Measurements from ENCODE around the gene AXIN1. TPM values are rescaled to one million over a fixed set of nuclear protein-coding genes. Genes with fewer than 3 reads are reported as not detected.

The AXIN1 gene
- 10 to 100 TPM; 18.6 to 20.5 TPM for total RNA-seq

DNA sequence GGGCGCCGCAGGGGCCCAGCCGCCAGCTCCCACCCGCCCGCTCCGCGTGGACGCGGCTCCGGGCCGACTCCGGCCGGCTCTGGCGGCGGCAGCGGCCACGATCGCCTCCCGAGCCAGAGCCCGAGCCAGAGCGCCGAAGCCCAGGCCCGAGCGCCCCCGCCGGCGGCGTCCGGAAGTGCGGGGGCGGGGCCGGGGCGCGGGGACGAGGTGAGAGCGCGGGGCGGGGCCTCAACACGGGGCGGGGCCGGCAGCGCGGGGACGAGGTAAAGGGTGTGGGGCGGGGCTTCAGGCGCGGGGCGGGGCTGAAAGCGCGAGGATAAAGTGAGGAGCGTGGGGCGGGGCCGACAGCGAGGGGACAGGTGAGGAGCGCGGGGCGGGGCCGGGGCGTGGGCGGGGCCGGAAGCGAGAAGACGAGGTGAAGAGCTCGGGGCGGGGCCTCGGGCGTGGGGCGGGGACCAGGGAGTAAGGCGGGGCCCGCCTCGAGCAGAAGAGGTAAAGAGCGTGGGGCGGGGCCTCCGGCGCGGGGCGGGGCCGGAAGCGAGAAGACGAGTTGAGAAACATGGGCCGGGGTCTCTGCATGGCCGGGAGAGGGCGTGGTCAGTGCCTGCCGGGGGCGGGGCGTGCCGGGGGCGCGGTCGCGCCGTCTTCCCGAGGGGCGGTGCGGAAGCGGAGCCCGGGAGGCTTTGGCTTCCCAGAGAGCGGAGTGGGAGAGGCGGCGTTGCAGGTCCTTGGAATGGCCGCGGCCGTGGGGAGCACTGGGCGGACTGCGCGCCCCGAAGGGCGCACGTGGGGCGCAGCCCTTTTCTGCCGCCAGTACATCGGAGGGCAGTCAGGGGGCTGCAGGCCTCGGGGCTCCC is at the start of gene AXIN1:
AXIN1 (minus strand) TSS at position 177 of the 857 bp plus-strand sequence. CDS start 5,698 bp downstream, outside the sequence.
- H3K4me3 Mint-ChIP-seq: peak within 1 kb of the TSS; percentile 81
- H3K27me3 Mint-ChIP-seq: no peaks in the 10 kb centered on the region
- H3K27ac Mint-ChIP-seq: peak within 1 kb of the TSS; percentile 77
- DNase-seq: peak; percentile 100
- intact Hi-C loops (cut with micrococcal nuclease): loop anchor here (2.0 kb wide), 3 partner anchors 18 to 118 kb away; partner anchors contain the start of genes DECR2, FAM234A and MRPL28
- peaks cover 4% of the 10 kb centered on the region for H3K36me3 Mint-ChIP-seq
- no peaks in the 10 kb centered on the region for H3K9me3 Mint-ChIP-seq
- H3K4me1 Mint-ChIP-seq (ENCODE audit: low read depth): peaks cover 44% of the 10 kb centered on the region
- POLR2A ChIA-PET: interaction anchor here (1.9 kb wide), 1 partner anchor 299 kb away, joined by 4 read pairs; the partner anchor contains the start of genes POLR3K and SNRNP25
- CTCF ChIA-PET: interaction anchor here (1.8 to 2.1 kb wide), 2 partner anchors 118 to 246 kb away, joined by 4 to 9 read pairs; partner anchors contain the start of gene FAM234A

DNA sequence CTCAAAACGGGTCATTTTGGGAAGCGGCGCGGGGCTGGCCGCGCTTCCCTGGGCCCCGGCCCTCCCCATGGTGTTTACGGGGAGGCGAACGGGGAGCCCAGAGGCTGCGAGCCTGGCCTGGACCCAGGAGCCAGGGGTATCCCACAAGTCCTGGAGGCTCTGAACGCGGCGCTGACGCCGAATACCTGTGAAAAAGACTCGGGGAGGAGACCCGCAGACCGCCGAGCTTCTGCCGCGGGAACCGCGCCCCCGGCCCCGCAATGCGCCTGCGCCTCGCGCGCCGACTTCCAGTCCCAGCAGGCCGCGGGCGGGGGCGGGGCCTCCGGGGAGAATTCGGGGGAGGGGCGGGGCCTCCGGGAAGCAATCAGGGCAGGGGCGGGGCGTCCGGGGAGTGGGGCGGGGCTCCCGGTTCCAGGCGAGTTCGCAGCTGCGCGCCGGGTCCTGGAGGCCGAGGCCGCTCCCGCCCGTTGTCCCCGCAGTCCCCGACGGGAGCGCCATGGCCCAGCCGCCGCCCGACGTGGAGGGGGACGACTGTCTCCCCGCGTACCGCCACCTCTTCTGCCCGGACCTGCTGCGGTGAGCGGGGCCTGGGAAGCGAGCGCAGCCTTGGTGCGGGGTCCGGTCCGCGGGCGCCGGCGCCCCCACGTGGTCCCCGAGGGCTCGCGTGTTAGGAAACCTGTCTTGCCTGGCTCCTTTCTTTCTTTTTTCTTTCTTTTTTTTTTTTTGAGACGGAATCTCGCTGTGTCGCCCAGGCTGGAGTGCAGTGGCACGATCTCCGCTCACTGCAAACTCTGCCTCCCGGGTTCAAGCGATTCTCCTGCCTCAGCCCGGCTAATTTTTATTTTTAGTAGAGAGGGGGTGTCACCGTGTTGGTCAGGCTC is 49.2 kb upstream of the AXIN1 start, which contains the start of gene DECR2:
DECR2 (plus strand) TSS at position 418 of the 881 bp plus-strand sequence; CDS start at position 497, 79 bp downstream.
- H3K4me3 Mint-ChIP-seq: peak within 1 kb of the TSS; percentile 84
- DNase-seq: peak; percentile 99
- H3K9me3 Mint-ChIP-seq: no peaks in the 10 kb centered on the region
- intact Hi-C loops (cut with micrococcal nuclease): loop anchor here (1.0 to 2.0 kb wide), 2 partner anchors 49 to 235 kb away; partner anchors contain the start of genes AXIN1 and METTL26
- ChIA-PET CTCF (interaction anchor here (0.8 to 1.5 kb wide), 4 partner anchors 10 to 31 kb away, joined by 3 to 7 read pairs (median 4); partner anchors contain the start of genes MRPL28, PGAP6 and RAB11FIP3), POLR2A (interaction anchor here (0.6 to 1.7 kb wide), 3 partner anchors 9 to 38 kb away, joined by 3 to 7 read pairs (median 6); partner anchors contain the start of gene RAB11FIP3)
- H3K4me1 Mint-ChIP-seq (ENCODE audit: low read depth): peaks cover 18% of the 10 kb centered on the region
- H3K36me3 Mint-ChIP-seq: no peaks in the 10 kb centered on the region
- H3K27ac Mint-ChIP-seq: peak within 1 kb of the TSS; percentile 82
- no peaks in the 10 kb centered on the region for H3K27me3 Mint-ChIP-seq

DNA sequence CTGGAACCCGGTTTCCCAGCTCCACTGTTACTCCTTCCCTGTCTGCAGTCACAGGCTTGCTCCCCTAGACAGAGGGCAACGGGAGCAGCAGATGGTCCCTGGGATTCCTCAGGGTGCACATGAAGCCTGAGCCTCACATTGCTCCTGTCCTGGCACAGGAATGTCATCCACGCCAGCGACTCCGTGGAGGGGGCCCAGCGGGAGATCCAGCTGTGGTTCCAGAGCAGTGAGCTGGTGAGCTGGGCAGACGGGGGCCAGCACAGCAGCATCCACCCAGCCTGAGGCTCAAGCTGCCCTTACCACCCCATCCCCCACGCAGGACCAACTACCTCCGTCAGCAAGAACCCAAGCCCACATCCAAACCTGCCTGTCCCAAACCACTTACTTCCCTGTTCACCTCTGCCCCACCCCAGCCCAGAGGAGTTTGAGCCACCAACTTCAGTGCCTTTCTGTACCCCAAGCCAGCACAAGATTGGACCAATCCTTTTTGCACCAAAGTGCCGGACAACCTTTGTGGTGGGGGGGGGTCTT is 47.6 kb upstream of the AXIN1 start:
- intact Hi-C loops (cut with micrococcal nuclease): loop anchor here (1.0 to 2.0 kb wide), 2 partner anchors 25 to 47 kb away; partner anchors contain the start of genes AXIN1 and RAB11FIP3
- H3K36me3 Mint-ChIP-seq: no peaks in the 10 kb centered on the region
- no peaks in the 10 kb centered on the region for H3K27me3 Mint-ChIP-seq
- ChIA-PET CTCF (interaction anchor here (0.9 to 1.1 kb wide), 2 partner anchors 18 to 24 kb away, joined by 4 read pairs; partner anchors contain the start of gene PGAP6), POLR2A (interaction anchor here (1.4 kb wide), 1 partner anchor 347 kb away, joined by 3 read pairs; the partner anchor contains the start of genes POLR3K and SNRNP25)
- H3K27ac Mint-ChIP-seq: peak overlapping the region; percentile 82
- H3K4me1 Mint-ChIP-seq (ENCODE audit: low read depth): peaks cover 24% of the 10 kb centered on the region
- no peaks in the 10 kb centered on the region for H3K9me3 Mint-ChIP-seq
- no peak for DNase-seq
- H3K4me3 Mint-ChIP-seq: peak overlapping the region; percentile 84

- intact Hi-C loops (cut with micrococcal nuclease): loop anchor here (1.0 to 2.0 kb wide), 2 partner anchors 26 to 47 kb away; partner anchors contain the start of genes AXIN1 and RAB11FIP3
- POLR2A ChIA-PET: interaction anchor here (1.4 kb wide), 1 partner anchor 346 kb away, joined by 3 read pairs; the partner anchor contains the start of genes POLR3K and SNRNP25
Observed at GRCh38 chr16:399340-400019, 47.0 kb upstream of the AXIN1 start.

GRCh38 chr16:398561-399339 is 46.2 kb upstream of the AXIN1 start:
- intact Hi-C loops (cut with micrococcal nuclease): no loop called here
- Mint-ChIP-seq H3K27ac (peak overlapping the region; percentile 43), H3K9me3 (no peaks in the 10 kb centered on the region), H3K36me3 (no peaks in the 10 kb centered on the region), H3K4me3 (peak overlapping the region; percentile 57), H3K4me1 (ENCODE audit: low read depth) (peaks cover 24% of the 10 kb centered on the region), H3K27me3 (no peaks in the 10 kb centered on the region)
- CTCF ChIA-PET: no interaction called here
- DNase-seq: no peak
- POLR2A ChIA-PET: no interaction called here

More at GRCh38 chr16:399340-400019, 47.0 kb upstream of the AXIN1 start:
- Mint-ChIP-seq H3K27me3 (no peaks in the 10 kb centered on the region), H3K9me3 (no peaks in the 10 kb centered on the region), H3K4me1 (ENCODE audit: low read depth) (peaks cover 24% of the 10 kb centered on the region), H3K36me3 (no peaks in the 10 kb centered on the region), H3K4me3 (peak overlapping the region; percentile 84), H3K27ac (no peak overlapping the region)
- no peak for DNase-seq
- CTCF ChIA-PET: no interaction called here

DNA sequence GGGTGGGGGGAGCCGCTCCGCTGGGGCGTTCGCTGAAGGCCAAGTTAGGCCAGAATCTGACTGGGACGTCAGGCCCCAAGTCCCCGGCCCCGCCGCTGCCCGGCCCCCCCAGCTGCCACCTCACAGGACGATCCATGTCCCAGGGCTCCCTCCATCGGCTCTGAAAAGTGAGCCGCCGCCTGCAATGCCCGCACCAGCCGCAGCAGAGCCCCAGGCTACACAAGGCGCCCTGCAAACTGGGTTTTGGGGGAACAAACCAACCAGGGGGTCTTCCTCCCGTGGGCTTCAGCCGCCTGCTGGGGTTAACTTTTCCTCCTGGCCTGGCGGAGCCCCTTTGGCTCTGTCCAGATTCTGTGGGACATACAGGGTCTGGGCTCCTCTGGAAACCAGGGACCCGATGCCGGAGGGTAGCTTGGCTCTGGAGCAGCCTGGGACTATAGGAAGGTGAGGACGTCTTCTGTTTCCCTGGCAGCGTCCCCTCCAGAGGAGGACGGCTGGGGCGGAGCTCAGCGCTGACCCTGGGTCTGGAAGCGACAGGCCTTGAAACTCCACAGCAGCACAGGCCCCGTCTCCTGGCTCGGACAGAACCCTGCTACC is 45.3 kb upstream of the AXIN1 start:
- CTCF ChIA-PET: no interaction called here
- Mint-ChIP-seq H3K36me3 (no peaks in the 10 kb centered on the region), H3K4me1 (ENCODE audit: low read depth) (peaks cover 26% of the 10 kb centered on the region), H3K4me3 (peak overlapping the region; percentile 57), H3K9me3 (no peaks in the 10 kb centered on the region), H3K27me3 (no peaks in the 10 kb centered on the region), H3K27ac (peak overlapping the region; percentile 43)
- intact Hi-C loops (cut with micrococcal nuclease): no loop called here
- DNase-seq: peak; percentile 55
- POLR2A ChIA-PET: no interaction called here

DNA sequence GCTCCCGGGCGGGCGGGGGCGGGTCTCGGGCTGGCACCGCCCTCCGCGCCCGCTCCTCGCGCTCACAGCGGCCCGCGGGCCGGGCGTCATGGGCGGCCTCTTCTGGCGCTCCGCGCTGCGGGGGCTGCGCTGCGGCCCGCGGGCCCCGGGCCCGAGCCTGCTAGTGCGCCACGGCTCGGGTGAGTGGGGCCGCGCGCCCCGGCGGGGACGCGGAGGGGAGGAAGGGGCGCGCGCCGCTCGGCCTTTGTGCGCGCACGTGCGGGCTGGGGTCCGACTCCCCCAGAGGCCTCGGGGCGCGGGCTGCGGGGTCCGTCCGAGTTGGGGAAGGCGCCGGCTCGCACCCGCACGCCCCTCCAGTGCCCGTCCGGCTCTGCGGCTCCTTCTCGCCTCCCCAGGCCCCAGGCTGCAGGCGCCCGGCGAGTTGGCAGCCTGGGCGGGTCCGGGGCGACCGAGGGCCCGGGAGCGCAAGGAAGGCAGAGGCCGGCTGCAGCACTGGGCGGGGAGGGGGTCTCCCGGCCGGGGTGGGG is 44.7 kb upstream of the AXIN1 start, which contains the start of gene NME4:
NME4 (plus strand) TSS at position 65 of the 527 bp plus-strand sequence; CDS start at position 89, 24 bp downstream.
- Mint-ChIP-seq H3K4me3 (peak within 1 kb of the TSS; percentile 79), H3K27ac (peak within 1 kb of the TSS; percentile 33), H3K9me3 (peaks cover under 1% of the 10 kb centered on the region), H3K4me1 (ENCODE audit: low read depth) (peaks cover 33% of the 10 kb centered on the region), H3K27me3 (no peaks in the 10 kb centered on the region), H3K36me3 (no peaks in the 10 kb centered on the region)
- ChIA-PET POLR2A (no interaction called here), CTCF (no interaction called here)
- DNase-seq: peak; percentile 41
- intact Hi-C loops (cut with micrococcal nuclease): no loop called here

DNA sequence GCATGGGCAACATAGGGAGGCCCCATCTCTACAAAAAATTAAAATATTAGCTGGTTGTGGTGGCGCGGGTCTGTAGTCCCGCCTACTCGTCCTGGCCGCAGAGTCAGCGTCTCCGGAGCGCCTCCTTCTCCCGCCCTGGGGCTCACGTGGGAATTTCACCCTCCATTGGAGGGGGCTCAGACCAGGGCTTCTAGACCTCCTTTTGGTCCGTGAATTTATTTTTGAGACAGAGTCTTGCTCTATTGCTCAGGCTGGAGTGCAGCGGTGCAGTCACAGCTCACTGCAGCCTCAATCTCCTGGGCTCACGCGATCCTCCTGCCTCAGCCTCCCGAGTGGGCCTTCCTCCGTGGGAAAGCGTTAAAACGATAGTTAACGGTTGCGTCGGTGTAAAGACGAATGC is 44.1 kb upstream of the AXIN1 start:
- DNase-seq: no peak
- Mint-ChIP-seq H3K4me1 (ENCODE audit: low read depth) (peaks cover 36% of the 10 kb centered on the region), H3K9me3 (peaks cover 5% of the 10 kb centered on the region), H3K4me3 (peak overlapping the region; percentile 79), H3K27me3 (no peaks in the 10 kb centered on the region), H3K27ac (no peak overlapping the region), H3K36me3 (no peaks in the 10 kb centered on the region)
- CTCF ChIA-PET: no interaction called here
- intact Hi-C loops (cut with micrococcal nuclease): no loop called here
- POLR2A ChIA-PET: no interaction called here

GRCh38 chr16:396199-396598 is 43.7 kb upstream of the AXIN1 start:
- Mint-ChIP-seq H3K4me3 (peak overlapping the region; percentile 79), H3K27ac (peak overlapping the region; percentile 33), H3K9me3 (peaks cover 5% of the 10 kb centered on the region), H3K4me1 (ENCODE audit: low read depth) (peaks cover 36% of the 10 kb centered on the region), H3K27me3 (no peaks in the 10 kb centered on the region), H3K36me3 (no peaks in the 10 kb centered on the region)
- DNase-seq: no peak
- CTCF ChIA-PET: no interaction called here
- POLR2A ChIA-PET: no interaction called here
- intact Hi-C loops (cut with micrococcal nuclease): no loop called here
